Dendritic cell treated with granulocyte-macrophage colony-stimulating factor and Interleukin-4, amounts not matched to agents 40 ng/mL and 50 ng/mL, for 4 days (primary cell): ENCODE measurements around the gene EGFL7.
"Not testable (repeated sequence)": the region's sequence is repeated elsewhere in the genome, so short reads cannot be mapped to it uniquely, and the experiment has no call there.

Experiments
- H3K27ac Mint-ChIP-seq: one replicate; pipeline ENCODE4 v1.8.0; 2022; ENCODE audit warnings: mild to moderate bottlenecking, mixed read lengths
- H3K27me3 Mint-ChIP-seq: one replicate; pipeline ENCODE4 v1.8.0; 2022; ENCODE audit warnings: mild to moderate bottlenecking, mixed read lengths
- H3K36me3 Mint-ChIP-seq: one replicate; pipeline ENCODE4 v1.8.0; 2022; ENCODE audit warnings: low read depth, mixed read lengths
- H3K4me1 Mint-ChIP-seq: one replicate; pipeline ENCODE4 v1.8.0; 2022; ENCODE audit warnings: low read depth, mixed read lengths
- H3K4me3 Mint-ChIP-seq: one replicate; pipeline ENCODE4 v1.8.0; 2022; ENCODE audit warnings: mild to moderate bottlenecking, moderate library complexity, mixed read lengths
- H3K9me3 Mint-ChIP-seq: one replicate; pipeline ENCODE4 v1.8.0; 2022; ENCODE audit warnings: mixed read lengths
- intact Hi-C: fragments of 100-400 bp; cut with micrococcal nuclease; formaldehyde crosslinking; loops from one replicate; pipeline ENCODE4 v1.15.0; 2022

Gene EGFL7

DNA sequence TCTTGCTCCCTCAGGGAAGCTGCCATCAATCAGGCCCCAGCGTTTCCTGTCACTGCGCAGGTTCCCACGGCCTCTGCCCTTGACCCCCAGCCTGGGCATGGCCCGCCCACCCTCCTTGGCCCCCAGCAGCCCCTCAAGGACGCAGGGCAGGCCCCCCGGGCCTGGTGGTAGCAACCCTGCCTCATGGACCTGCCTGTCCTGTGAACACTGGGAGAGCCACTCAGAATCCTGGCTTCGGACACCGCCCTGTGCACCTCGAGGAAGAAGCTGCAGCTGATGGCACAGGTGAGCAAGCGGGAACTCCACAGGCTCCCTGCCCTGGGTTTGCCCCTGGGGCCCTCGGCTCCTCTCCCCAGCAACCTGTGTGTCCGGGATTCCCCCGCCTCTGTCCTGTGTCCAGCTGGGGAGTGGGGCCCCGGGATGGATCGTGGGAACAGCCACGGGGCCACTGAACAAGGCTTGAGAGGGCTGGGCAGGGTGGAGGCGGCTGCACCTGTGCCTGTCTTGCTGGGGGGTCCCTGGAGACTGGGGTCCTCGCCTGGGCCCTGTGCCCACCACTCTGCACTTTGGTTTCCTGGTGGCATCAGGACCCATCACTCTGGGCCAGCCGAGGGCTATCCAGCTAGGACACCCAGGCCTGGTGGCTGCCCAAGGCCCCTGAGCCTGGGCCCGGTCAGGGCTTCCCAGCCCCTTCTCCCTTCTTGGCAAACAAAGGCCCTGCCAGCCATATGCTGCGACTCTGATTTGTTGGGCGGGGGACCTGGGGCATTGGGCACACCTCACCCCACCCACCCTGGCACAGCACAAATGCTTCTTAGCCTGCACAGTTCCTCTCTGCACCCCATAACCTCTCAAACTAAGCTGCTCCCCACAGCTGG is 33.5 kb upstream of the EGFL7 start:
- Mint-ChIP-seq H3K4me3 (no peak overlapping the region), H3K4me1 (peaks cover 20% of the 10 kb centered on the region), H3K27me3 (peaks cover 36% of the 10 kb centered on the region), H3K36me3 (no peaks in the 10 kb centered on the region), H3K27ac (peak overlapping the region; percentile 22), H3K9me3 (no peaks in the 10 kb centered on the region)
- intact Hi-C loops, result no loop called here

DNA sequence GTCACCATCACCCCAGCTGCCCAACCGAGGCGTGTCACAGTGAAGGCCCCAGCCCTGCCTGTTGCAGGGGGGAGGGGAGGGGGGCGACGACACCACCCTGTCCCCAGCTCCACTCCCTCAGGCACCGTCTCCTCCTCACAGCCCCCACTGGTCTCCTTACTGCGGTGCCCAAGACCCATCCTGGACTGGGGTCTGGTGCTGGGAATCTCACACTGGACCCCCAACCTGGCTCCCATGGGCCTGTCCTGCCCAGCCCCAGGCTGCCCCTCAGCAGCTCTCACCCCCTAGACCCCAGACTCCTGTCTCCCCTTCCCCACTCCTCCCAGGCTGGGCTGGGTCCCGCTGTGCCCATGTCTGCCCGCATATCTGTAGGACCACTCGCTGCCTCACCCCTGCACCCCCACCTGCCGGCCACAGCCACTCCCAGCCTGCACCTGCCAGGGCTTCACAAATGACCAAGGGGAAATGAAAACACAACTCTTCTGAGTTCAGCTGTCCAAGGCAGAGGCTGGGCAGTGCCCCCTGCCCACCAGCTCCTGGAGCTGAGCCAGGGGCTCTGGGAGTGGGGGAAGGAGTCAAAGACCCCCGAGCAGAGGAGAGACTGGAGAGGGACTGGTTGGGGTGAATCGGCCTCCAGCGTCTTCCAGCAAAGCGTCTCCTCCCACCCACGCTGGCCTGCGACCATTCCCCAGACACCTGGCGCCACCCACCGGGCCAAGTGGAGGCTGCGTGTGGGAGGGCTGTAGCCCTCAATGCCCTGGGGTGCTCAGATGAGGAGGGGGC is 32.6 kb upstream of the EGFL7 start:
- peak overlapping the region; percentile 22 for H3K27ac Mint-ChIP-seq
- H3K9me3 Mint-ChIP-seq, result no peaks in the 10 kb centered on the region
- peaks cover 16% of the 10 kb centered on the region for H3K4me1 Mint-ChIP-seq
- intact Hi-C loops, result loop anchor here (10.0 kb wide), 1 partner anchor 285 kb away; no protein-coding TSS in a partner anchor
- H3K36me3 Mint-ChIP-seq, result no peaks in the 10 kb centered on the region
- no peak overlapping the region for H3K4me3 Mint-ChIP-seq
- H3K27me3 Mint-ChIP-seq, result peaks cover 41% of the 10 kb centered on the region

DNA sequence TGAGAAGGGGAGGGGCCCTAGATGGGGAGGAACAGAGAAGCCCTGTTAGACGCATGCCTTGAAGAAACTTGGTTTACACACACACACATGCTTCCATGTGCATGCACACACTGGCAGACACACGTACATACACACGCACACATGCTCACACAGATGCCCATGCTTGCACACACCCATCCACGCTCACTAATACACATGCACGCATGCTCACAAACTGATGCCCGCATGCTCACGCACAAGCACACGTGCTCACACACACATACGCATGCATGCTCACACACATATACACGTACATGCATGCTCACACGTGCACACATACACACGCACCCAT is 32.1 kb upstream of the EGFL7 start:
- intact Hi-C loops, result loop anchor here (10.0 kb wide), 1 partner anchor 286 kb away; no protein-coding TSS in a partner anchor
- H3K27ac Mint-ChIP-seq, result peak overlapping the region; percentile 22
- no peaks in the 10 kb centered on the region for H3K36me3 Mint-ChIP-seq
- H3K9me3 Mint-ChIP-seq, result no peaks in the 10 kb centered on the region
- H3K4me3 Mint-ChIP-seq, result no peak overlapping the region
- H3K27me3 Mint-ChIP-seq, result peaks cover 41% of the 10 kb centered on the region
- H3K4me1 Mint-ChIP-seq, result peaks cover 10% of the 10 kb centered on the region

DNA sequence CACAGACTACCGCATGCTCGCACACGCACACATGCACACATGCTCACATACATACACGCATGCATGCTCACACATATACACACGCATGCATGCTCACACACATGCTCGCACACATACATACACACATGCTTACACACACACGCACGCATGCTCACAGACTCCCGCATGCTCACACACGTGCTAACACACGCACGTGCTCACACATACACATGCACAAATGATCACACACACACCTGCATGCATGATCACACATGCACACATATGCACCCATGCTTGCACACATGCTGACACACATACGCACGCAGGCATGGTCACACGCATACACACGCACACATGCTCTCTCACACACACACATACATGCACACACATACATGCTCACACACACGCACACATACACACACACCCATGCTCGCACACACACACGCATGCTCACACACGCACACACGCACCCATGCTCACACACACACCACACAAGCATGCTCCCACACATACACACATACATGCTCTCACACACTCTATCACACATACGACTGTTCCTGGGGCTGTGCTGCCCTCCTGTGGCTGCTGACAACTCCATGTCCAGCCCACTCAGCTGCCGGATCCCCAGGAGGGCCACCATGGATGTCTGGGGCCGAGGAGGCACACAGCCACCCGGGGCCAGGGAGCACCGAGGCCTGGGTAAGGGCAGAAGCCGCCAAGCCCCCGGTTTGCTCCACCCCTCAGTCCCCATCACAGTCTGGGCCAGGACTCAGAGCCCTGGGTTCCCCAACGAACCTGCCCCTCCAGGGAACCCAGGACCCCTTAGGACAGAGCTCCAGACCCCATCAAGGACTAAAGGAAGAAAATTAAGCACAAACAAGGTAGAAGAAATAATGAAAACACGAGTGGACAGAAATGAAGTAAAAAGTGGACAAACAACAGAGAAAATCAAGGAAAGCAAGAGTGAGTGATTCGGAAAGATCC is 31.4 kb upstream of the EGFL7 start:
- H3K27ac Mint-ChIP-seq, result no peak overlapping the region
- H3K27me3 Mint-ChIP-seq, result peaks cover 43% of the 10 kb centered on the region
- peaks cover 5% of the 10 kb centered on the region for H3K4me1 Mint-ChIP-seq
- intact Hi-C loops, result loop anchor here (1.0 to 10.0 kb wide), 2 partner anchors 146 to 287 kb away; no protein-coding TSS in a partner anchor
- H3K9me3 Mint-ChIP-seq, result no peaks in the 10 kb centered on the region
- H3K36me3 Mint-ChIP-seq, result no peaks in the 10 kb centered on the region
- H3K4me3 Mint-ChIP-seq, result no peak overlapping the region

DNA sequence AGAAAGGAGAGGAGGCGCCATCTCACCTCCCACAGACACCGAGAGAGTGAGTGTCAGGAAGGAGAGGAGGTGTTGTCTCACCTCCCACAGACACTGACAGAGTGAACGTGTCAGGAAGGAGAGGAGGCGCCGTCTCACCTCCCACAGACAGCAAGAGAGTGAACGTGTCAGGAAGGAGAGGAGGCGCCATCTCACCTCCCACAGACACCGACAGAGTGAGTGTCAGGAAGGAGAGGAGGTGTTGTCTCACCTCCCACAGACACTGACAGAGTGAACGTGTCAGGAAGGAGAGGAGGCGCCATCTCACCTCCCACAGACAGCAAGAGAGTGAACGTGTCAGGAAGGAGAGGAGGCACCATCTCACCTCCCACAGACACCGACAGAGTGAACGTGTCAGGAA is 30.6 kb upstream of the EGFL7 start:
- not testable (repeated sequence) for H3K9me3 Mint-ChIP-seq, H3K36me3 Mint-ChIP-seq, H3K4me3 Mint-ChIP-seq, H3K4me1 Mint-ChIP-seq, H3K27ac Mint-ChIP-seq
- peaks cover 43% of the 10 kb centered on the region for H3K27me3 Mint-ChIP-seq
- intact Hi-C loops, result loop anchor here (10.0 kb wide), 1 partner anchor 287 kb away; no protein-coding TSS in a partner anchor

DNA sequence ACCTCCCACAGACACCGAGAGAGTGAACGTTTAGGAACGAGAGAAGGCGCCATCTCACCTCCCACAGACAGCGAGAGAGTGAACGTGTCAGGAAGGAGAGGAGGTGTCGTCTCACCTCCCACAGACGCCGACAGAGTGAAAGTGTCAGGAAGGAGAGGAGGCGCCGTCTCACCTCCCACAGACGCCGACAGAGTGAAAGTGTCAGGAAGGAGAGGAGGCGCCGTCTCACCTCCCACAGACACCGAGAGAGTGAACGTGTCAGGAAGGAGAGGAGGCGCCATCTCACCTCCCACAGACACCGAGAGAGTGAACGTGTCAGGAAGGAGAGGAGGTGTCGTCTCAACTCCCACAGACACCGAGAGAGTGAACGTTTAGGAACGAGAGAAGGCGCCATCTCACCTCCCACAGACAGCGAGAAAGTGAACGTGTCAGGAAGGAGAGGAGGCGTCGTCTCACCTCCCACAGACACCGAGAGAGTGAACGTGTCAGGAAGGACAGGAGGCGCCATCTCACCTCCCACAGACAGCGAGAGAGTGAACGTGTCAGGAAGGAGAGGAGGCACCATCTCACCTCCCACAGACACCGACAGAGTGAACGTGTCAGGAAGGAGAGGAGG is 30.1 kb upstream of the EGFL7 start:
- not testable (repeated sequence) for H3K36me3 Mint-ChIP-seq, H3K4me1 Mint-ChIP-seq, H3K9me3 Mint-ChIP-seq, H3K4me3 Mint-ChIP-seq, H3K27ac Mint-ChIP-seq
- intact Hi-C loops, result loop anchor here (10.0 kb wide), 1 partner anchor 288 kb away; no protein-coding TSS in a partner anchor
- H3K27me3 Mint-ChIP-seq, result peaks cover 38% of the 10 kb centered on the region

DNA sequence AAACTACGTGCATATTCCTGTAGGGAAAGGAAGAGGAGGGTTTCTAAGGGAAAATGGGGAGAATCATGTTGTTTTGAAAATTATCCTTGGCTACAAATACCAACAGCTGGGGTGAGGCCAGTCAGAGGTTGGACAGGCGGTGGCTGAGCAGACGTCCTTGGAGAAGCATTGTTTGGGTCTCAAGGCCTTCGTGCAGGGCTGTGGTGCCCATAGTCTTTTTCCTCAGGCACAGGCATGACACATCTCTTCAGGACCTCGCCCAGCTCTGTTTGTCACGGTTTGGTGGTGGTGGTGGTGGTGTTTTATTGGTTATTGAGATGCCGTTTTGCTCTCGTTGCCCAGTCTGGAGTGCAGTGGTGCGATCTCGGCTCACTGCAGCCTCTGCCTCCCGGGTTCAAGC is 27.8 kb upstream of the EGFL7 start:
- peaks cover 21% of the 10 kb centered on the region for H3K27me3 Mint-ChIP-seq
- H3K4me3 Mint-ChIP-seq, result no peak overlapping the region
- no peaks in the 10 kb centered on the region for H3K4me1 Mint-ChIP-seq
- no peak overlapping the region for H3K27ac Mint-ChIP-seq
- intact Hi-C loops, result loop anchor here (10.0 kb wide), 1 partner anchor 290 kb away; no protein-coding TSS in a partner anchor
- no peaks in the 10 kb centered on the region for H3K9me3 Mint-ChIP-seq
- no peaks in the 10 kb centered on the region for H3K36me3 Mint-ChIP-seq

DNA sequence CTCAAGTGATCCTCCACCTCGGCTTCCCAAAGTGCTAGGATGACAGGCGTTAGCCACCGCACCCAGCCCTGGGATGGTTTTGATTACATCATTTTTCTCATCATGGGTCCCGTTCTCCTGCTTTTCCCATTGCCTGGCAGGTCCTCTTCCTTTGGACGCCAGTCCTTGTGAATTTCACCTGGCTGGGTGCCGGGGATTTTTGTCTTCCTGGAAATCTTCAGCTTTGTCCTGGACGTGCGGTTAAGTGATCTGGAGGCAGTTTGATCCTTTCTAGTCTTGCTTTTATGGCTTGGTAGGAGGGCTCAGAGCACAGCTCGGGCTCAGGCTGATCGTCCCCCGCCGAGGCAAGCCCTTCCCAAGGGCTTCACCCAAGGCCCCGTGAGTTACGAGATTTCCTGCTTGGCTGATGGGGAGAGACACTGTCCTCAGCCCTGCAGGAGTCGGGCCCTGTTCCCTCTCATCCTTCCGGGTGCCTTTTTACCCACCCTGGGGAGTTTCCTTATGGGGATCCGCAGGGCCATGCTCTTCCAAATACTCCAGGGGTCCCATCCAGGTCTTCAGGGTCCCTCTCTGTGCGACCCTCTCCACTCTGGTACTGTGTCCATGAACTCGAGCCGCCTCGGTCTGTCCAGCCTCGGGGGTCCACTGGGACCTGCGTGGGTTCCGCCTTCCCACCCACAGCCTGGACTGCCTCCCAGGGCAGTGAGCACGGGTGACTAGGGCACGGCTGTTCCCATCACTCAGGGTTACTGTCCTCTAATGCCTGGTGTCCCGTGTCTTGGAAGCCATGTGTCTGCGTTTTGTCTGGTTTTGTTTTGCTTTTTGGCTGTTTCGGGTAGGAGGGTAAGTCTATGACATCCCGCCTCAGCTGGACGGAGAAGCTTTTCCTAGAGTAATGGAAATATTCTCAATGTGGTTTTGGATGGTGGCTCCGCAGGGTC is 22.3 kb upstream of the EGFL7 start:
- no peaks in the 10 kb centered on the region for H3K36me3 Mint-ChIP-seq
- H3K4me3 Mint-ChIP-seq, result no peak overlapping the region
- H3K27ac Mint-ChIP-seq, result no peak overlapping the region
- H3K4me1 Mint-ChIP-seq, result peaks cover 32% of the 10 kb centered on the region
- H3K27me3 Mint-ChIP-seq, result peaks cover 24% of the 10 kb centered on the region
- intact Hi-C loops, result no loop called here
- peaks cover 8% of the 10 kb centered on the region for H3K9me3 Mint-ChIP-seq

DNA sequence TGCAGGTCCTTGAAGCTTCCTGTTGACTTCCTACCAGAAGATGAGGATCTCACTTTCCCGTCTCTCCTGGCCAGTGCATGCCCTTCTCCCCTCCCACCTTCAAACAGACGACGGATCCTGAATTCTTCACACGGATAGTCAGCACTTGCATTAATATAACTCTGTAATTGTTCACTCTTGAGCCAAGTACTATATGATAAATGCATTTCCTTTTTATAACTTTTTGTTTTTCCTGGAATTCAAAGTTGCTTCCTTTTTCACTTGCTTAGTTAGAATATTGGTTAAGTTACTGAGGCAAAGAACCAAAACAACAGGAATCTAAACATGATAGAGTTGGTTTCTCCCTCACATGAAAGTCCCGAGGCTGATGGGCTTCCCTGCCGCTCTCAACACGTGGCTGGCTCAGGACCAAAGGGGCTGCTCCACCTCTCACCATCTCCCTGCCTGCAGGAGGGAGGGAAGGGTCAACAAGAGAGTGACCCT is 20.2 kb upstream of the EGFL7 start:
- no peaks in the 10 kb centered on the region for H3K36me3 Mint-ChIP-seq
- H3K4me1 Mint-ChIP-seq, result peaks cover 50% of the 10 kb centered on the region
- intact Hi-C loops, result no loop called here
- H3K27ac Mint-ChIP-seq, result peak overlapping the region; percentile 76
- peaks cover 8% of the 10 kb centered on the region for H3K9me3 Mint-ChIP-seq
- no peak overlapping the region for H3K4me3 Mint-ChIP-seq
- H3K27me3 Mint-ChIP-seq, result peaks cover 28% of the 10 kb centered on the region

DNA sequence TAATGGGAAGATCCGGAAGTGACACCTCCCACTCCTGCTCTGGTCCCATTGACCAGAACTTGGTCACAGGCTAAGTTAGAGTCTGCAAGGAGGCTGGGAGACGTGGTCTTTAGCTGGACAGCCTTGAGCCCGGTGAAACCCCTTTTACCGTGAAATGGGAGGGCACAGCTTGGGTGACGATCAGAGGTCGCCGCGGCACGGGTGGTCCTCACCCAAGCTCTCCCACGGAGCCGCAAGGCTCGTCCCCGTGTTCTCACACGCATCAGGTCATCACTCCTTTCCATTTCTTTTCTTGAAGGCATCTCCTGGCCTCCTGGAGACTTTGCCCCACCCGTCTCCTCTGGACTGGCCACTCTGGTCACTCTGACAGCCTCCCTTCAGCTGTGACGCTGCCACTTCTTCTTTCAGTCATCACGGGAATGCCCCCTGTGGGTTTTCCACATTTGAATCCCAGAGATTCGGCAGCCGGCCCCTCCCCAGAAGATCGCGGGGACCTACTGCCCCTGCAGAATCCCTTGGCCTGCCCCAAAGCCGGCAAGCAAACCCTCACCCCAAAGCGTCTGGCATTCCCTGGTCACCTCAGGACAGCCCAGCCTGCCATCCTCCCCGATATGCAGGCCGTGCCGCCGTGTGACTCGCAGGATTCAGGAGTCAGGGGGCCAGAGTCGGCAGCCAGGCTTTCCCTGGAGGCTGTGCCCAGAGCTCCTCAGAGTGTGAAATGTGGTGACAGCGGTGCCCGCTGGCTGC is 18.9 kb upstream of the EGFL7 start:
- no peaks in the 10 kb centered on the region for H3K36me3 Mint-ChIP-seq
- intact Hi-C loops, result no loop called here
- peaks cover 28% of the 10 kb centered on the region for H3K27me3 Mint-ChIP-seq
- H3K9me3 Mint-ChIP-seq, result peaks cover 8% of the 10 kb centered on the region
- H3K4me3 Mint-ChIP-seq, result peak overlapping the region; percentile 73
- H3K4me1 Mint-ChIP-seq, result peaks cover 56% of the 10 kb centered on the region
- H3K27ac Mint-ChIP-seq, result peak overlapping the region; percentile 94

DNA sequence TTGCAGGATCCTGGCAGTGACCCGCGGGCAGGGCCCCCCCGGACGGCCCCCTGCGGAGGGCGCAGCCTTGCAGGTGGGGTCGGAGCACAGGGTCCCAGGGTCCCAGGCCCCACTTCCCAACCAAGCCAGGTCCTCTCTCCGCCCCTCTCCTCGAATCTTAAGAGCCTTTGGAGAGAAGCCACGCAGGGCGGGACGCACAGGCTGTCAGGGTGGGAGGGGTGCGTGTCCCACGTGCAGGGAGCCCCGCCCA is 18.4 kb upstream of the EGFL7 start:
- Mint-ChIP-seq H3K36me3 (no peaks in the 10 kb centered on the region), H3K27me3 (peaks cover 28% of the 10 kb centered on the region)

More for the DNA sequence above, 18.4 kb upstream of the EGFL7 start:
- Mint-ChIP-seq H3K27ac (peak overlapping the region; percentile 94), H3K9me3 (peaks cover 8% of the 10 kb centered on the region), H3K4me1 (peaks cover 60% of the 10 kb centered on the region), H3K4me3 (peak overlapping the region; percentile 73)
- intact Hi-C loops, result no loop called here
